A549 (cell line): ENCODE measurements around the gene DQX1. TPM values are rescaled to one million over a fixed set of nuclear protein-coding genes. Genes with fewer than 3 reads are reported as not detected.
A peak's percentile ranks its signal among the peaks of the same experiment; 100 is the strongest.

Experiments used
- ATAC-seq, 2 experiments: fragments of 200-7000 bp in 1 of 2; fragments of >200 bp in 1 of 2; cut with Nextera tagmentation in 1 of 2; cut with Tn5 transposase in 1 of 2; 3 replicates each; pipeline versions ENCODE4 v1.8.0 to v1.9.1; 2018 to 2020; ENCODE audit warnings: mild to moderate bottlenecking in 1 of 2, moderate library complexity in 1 of 2
- CTCF ChIA-PET: fragments of 300-600 bp; sonication (Branson Sonifier 250); formaldehyde crosslinking; extraction: SDS; loops from one replicate; lab custom pipeline; 2021; ENCODE audit warnings: antibody characterized with exemption, inconsistent platforms; lab: Yijun Ruan, JAX
- POLR2A ChIA-PET: fragments of 350-600 bp; formaldehyde crosslinking; extraction: SDS; loops from one replicate; lab custom pipeline; 2021; ENCODE audit warnings: antibody characterized with exemption, inconsistent platforms; lab: Yijun Ruan, JAX
- DNase-seq, 2 experiments: peaks; one replicate each; pipeline versions ENCODE4 v3.0.0 to v3.0.0-alpha.2; 2011 to 2016; ENCODE audit warnings: low read depth in 1 of 2, low spot score in 1 of 2
- FAIRE-seq: peaks from 2 replicates; lab custom pipeline; 2011; peaks lifted over from hg19 to GRCh38; lab: Jason Lieb, UNC
- H3K27ac ChIP-seq, 2 experiments: fragments of >200 bp; sonication (Bioruptor Twin); formaldehyde crosslinking; 3 replicates each; pipeline ENCODE4 v1.5.1; 2016 to 2017
- H3K4me1 ChIP-seq: fragments of >200 bp; sonication (Bioruptor Twin); formaldehyde crosslinking; 3 replicates; pipeline ENCODE4 v1.6.1; 2016
- H3K4me2 ChIP-seq: fragments of >200 bp; sonication (Bioruptor Twin); formaldehyde crosslinking; 3 replicates; pipeline ENCODE4 v1.6.1; 2016
- H3K4me3 ChIP-seq: fragments of >200 bp; sonication (Bioruptor Twin); formaldehyde crosslinking; 3 replicates; pipeline ENCODE4 v1.5.1; 2016
- H3K9me3 ChIP-seq: fragments of >200 bp; sonication (Bioruptor Twin); formaldehyde crosslinking; 3 replicates; pipeline ENCODE4 v1.6.1; 2016
- EHF ChIP-seq: fragments of 250-450 bp; sonication (Bioruptor Pico); IDR thresholded peaks from 2 replicates; pipeline ENCODE4 v1.5.0; 2020; ENCODE audit warnings: mild to moderate bottlenecking
- EHMT2 ChIP-seq: fragments of 200-600 bp; sonication (generic); IDR thresholded peaks from 2 replicates; pipeline ENCODE4 v1.6.1; 2016; ENCODE audit warnings: antibody characterized with exemption, low read depth, mild to moderate bottlenecking, moderate library complexity
- FOSB ChIP-seq: fragments of 250-450 bp; sonication (Bioruptor Pico); IDR thresholded peaks from 2 replicates; pipeline ENCODE4 v1.5.0; 2020; ENCODE audit warnings: mild to moderate bottlenecking, moderate library complexity
- FOSL2 ChIP-seq, 2 experiments: fragments of 450-650 bp in 1 of 2; fragments of >200 bp in 1 of 2; sonication (Bioruptor Twin) in 1 of 2; formaldehyde crosslinking; IDR thresholded peaks; 2 replicates each; pipeline versions ENCODE4 v1.5.0 to v1.6.1; 2016 to 2020; ENCODE audit warnings: mild to moderate bottlenecking in 1 of 2, moderate library complexity in 1 of 2
- GATA3 ChIP-seq: IDR thresholded peaks from 2 replicates; pipeline ENCODE4 v1.6.1; 2012; ENCODE audit warnings: borderline replicate concordance
- HEYL ChIP-seq: fragments of 250-450 bp; sonication (Bioruptor Pico); IDR thresholded peaks from 2 replicates; pipeline ENCODE4 v1.8.0; 2021; ENCODE audit warnings: mild to moderate bottlenecking, moderate library complexity
- JUNB ChIP-seq: fragments of >200 bp; sonication (Bioruptor Twin); formaldehyde crosslinking; IDR thresholded peaks from 2 replicates; pipeline ENCODE4 v1.6.1; 2016
- KDM5A ChIP-seq: fragments of 200-600 bp; sonication (generic); IDR thresholded peaks from 2 replicates; pipeline ENCODE4 v1.6.1; 2016; ENCODE audit warnings: antibody characterized with exemption, mild to moderate bottlenecking
- POLR2AphosphoS2 ChIP-seq: conservative IDR thresholded peaks from 2 replicates; pipeline ENCODE4 v1.6.1; 2012; ENCODE audit warnings: low read length, improper control_type of control experiment, inconsistent platforms
- TP53 ChIP-seq: fragments of 250-450 bp; sonication (Bioruptor Pico); IDR thresholded peaks from 2 replicates; pipeline ENCODE4 v1.5.0; 2021; ENCODE audit warnings: mild to moderate bottlenecking, moderate library complexity
- ZNF302 ChIP-seq: fragments of 250-450 bp; sonication (Bioruptor Pico); IDR thresholded peaks from 2 replicates; pipeline ENCODE4 v1.9.0; 2021; ENCODE audit warnings: inconsistent platforms, mild to moderate bottlenecking, moderate library complexity
- WGBS: methylation state at CpG from one replicate; pipeline ENCODE4 v1.1.6; 2017; ENCODE audit errors: missing lambda C conversion rate; 5-methylcytosine and 5-hydroxymethylcytosine counted together
- polyA plus RNA-seq, 4 experiments: library from polyadenylated mRNA; depleted of rRNA in 3 of 4; stranded (reverse); fragments of >200 nt; fragmentation: RNase III in 1 of 4; extraction: RNeasy Plus Mini Kit Qiagen cat#74134 plus additional on column Dnase treatment in 1 of 4; gene quantifications; 2 replicates in 3 of 4; 3 replicates in 1 of 4; pipeline ENCODE4 v1.2.3, GENCODE V29; 2011 to 2017
- TF ChIP-seq, protein P1 (sequence below): fragments of 200-600 bp; sonication (generic); IDR thresholded peaks from 2 replicates; pipeline ENCODE4 v1.6.1; 2016; ENCODE audit warnings: antibody characterized with exemption, mild to moderate bottlenecking, moderate library complexity
- TF ChIP-seq, protein P2 (sequence below): IDR thresholded peaks from 2 replicates; pipeline ENCODE4 v1.6.1; 2012
- TF ChIP-seq, protein P3 (sequence below): fragments of 250-450 bp; sonication (Bioruptor Pico); IDR thresholded peaks from 2 replicates; pipeline ENCODE4 v1.5.0; 2020; ENCODE audit warnings: low read depth, mild to moderate bottlenecking, moderate library complexity
- TF ChIP-seq, protein P4 (sequence below): fragments of >200 bp; sonication (Bioruptor Twin); formaldehyde crosslinking; IDR thresholded peaks from 3 replicates; pipeline ENCODE4 v1.5.1; 2016

DQX1 gene
- polyA plus RNA-seq, 2 of the 4 experiments (the other 2 are of a cell fraction): 0.15 to 0.39 TPM

DNA sequence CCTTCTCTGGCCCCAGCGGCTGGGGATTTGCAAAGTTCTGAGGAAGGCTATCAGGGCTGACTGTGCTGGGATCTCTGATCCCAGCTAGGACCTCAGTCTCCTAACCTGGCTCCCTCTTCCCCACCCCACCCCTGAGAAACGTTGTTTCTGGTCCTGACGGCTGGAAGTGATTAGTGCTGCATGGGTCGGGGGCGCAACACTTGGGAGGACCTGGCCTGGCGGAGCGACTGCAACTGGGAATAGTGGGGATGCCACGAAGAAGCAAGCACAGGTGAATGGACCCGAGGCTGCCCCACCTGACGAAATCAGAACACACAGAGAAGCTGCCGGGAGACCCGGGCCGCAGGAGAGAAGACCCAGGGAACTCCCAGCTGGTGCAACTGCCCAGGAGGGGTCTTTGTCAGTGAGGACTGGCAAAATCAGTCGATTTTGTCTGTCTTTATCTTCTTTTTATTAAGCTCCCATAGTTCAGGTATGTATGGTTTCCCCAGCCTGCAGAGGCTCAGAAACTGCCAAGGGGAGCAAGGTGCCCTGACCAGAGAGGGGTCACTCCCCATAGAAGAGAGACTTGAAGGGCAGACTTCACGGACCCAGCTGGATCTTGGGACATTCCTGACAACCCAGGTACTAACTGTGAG, 26.0 kb downstream of the DQX1 start (continued):
- TF ChIP-seq, protein P1, sequence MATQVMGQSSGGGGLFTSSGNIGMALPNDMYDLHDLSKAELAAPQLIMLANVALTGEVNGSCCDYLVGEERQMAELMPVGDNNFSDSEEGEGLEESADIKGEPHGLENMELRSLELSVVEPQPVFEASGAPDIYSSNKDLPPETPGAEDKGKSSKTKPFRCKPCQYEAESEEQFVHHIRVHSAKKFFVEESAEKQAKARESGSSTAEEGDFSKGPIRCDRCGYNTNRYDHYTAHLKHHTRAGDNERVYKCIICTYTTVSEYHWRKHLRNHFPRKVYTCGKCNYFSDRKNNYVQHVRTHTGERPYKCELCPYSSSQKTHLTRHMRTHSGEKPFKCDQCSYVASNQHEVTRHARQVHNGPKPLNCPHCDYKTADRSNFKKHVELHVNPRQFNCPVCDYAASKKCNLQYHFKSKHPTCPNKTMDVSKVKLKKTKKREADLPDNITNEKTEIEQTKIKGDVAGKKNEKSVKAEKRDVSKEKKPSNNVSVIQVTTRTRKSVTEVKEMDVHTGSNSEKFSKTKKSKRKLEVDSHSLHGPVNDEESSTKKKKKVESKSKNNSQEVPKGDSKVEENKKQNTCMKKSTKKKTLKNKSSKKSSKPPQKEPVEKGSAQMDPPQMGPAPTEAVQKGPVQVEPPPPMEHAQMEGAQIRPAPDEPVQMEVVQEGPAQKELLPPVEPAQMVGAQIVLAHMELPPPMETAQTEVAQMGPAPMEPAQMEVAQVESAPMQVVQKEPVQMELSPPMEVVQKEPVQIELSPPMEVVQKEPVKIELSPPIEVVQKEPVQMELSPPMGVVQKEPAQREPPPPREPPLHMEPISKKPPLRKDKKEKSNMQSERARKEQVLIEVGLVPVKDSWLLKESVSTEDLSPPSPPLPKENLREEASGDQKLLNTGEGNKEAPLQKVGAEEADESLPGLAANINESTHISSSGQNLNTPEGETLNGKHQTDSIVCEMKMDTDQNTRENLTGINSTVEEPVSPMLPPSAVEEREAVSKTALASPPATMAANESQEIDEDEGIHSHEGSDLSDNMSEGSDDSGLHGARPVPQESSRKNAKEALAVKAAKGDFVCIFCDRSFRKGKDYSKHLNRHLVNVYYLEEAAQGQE: no peak
- TF ChIP-seq EHF (CRISPR knock-in tag) (no peak), EHMT2 (no peak), JUNB (no peak), ZNF302 (CRISPR knock-in tag) (no peak), HEYL (no peak), KDM5A (no peak), GATA3 (no peak), FOSL2 (IDR thresholded peaks at IDR 0.05) (no peak), FOSL2 (CRISPR knock-in tag; IDR thresholded peaks at IDR 0.05) (no peak), POLR2AphosphoS2 (no peak)

DNA sequence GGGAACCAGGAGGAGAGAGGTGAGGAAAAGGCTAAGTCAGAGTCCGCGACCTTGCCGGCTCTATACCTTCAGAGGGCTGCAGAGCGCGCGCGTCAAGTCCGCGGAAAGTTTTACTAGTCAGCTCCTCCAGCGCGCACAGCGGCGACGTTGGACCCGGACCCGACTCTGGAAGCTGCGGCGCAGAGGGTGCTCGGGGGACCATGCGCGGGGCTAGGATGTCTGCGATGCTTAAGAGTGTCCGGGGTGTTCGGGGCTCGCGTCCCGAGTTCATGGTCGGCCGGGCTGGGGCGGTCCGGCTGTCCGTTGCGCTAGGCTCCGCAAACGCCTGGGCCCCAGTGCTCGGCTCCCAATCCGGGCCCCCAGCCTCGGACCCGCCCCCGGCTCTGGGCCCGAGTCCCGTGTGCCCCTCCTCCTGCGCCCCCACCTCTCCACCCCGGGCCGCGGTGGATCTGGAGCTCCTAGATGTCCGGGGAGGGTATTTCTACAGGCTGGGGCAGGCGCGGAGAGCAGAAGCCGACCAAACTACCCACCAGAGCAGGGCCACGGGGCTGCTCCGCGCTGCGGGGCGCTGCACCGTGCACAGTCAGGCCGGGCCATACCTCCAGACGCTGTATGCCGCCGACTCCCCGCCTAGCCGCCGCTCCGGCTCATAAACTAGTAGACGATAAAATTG, 26.6 kb downstream of the DQX1 start, which contains the start of gene LBX2:
LBX2 (minus strand) TSS at position 337 of the 673 bp plus-strand sequence; CDS start at position 271, 66 bp downstream.
- ATAC-seq: no peak
- Histone ChIP-seq H3K4me1 (peaks cover 13% of the 10 kb centered on the region), H3K9me3 (no peaks in the 10 kb centered on the region), H3K4me2 (no peak within 1 kb of the TSS), H3K27ac (no peak within 1 kb of the TSS), H3K4me3 (no peak within 1 kb of the TSS)
- ChIA-PET CTCF (interaction anchor here (1.2 to 15.5 kb wide), 4 partner anchors 12 to 88 kb away, joined by 4 to 184 read pairs (median 10); partner anchors contain the start of genes CCDC142, MRPL53 and TTC31), POLR2A (no interaction called here)
- 75% methylated on average over 56 of the region's 65 CpGs for WGBS
- no peak for DNase-seq
- FAIRE-seq: no peak
- TF ChIP-seq POLR2AphosphoS2 (no peak; the same call in 1 of the 2 replicates), KDM5A (no peak), TP53 (CRISPR knock-in tag) (no peak), FOSB (CRISPR knock-in tag) (no peak)
- TF ChIP-seq, protein P1: no peak
- TF ChIP-seq, protein P2, sequence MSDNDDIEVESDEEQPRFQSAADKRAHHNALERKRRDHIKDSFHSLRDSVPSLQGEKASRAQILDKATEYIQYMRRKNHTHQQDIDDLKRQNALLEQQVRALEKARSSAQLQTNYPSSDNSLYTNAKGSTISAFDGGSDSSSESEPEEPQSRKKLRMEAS: 0 out of 2 replicates have a peak, but pooled peaks have one; percentile 4
- TF ChIP-seq, protein P3, sequence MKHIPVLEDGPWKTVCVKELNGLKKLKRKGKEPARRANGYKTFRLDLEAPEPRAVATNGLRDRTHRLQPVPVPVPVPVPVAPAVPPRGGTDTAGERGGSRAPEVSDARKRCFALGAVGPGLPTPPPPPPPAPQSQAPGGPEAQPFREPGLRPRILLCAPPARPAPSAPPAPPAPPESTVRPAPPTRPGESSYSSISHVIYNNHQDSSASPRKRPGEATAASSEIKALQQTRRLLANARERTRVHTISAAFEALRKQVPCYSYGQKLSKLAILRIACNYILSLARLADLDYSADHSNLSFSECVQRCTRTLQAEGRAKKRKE (CRISPR knock-in tag): no peak
- TF ChIP-seq, protein P4, sequence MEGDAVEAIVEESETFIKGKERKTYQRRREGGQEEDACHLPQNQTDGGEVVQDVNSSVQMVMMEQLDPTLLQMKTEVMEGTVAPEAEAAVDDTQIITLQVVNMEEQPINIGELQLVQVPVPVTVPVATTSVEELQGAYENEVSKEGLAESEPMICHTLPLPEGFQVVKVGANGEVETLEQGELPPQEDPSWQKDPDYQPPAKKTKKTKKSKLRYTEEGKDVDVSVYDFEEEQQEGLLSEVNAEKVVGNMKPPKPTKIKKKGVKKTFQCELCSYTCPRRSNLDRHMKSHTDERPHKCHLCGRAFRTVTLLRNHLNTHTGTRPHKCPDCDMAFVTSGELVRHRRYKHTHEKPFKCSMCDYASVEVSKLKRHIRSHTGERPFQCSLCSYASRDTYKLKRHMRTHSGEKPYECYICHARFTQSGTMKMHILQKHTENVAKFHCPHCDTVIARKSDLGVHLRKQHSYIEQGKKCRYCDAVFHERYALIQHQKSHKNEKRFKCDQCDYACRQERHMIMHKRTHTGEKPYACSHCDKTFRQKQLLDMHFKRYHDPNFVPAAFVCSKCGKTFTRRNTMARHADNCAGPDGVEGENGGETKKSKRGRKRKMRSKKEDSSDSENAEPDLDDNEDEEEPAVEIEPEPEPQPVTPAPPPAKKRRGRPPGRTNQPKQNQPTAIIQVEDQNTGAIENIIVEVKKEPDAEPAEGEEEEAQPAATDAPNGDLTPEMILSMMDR: no peak
